Adrenal gland (tissue), 5 donors: ENCODE data around the gene PLD5.

Source experiments
- CTCF ChIP-seq, 6 experiments: fragments of 450-650 bp in 4 of 6; fragments of 200-600 bp in 2 of 6; sonication (generic) in 1 of 6; IDR thresholded peaks; 1 replicate in 5 of 6; 2 replicates in 1 of 6; pipeline versions ENCODE4 v1.5.1 to v1.8.0; 2016 to 2021; ENCODE audit warnings: antibody characterized with exemption in 6 of 6, mild to moderate bottlenecking in 2 of 6, moderate library complexity in 1 of 6
- POLR2A ChIP-seq, 2 donors: fragments of 450-650 bp; IDR thresholded peaks; one replicate each; pipeline ENCODE4 v1.6.1; 2017; ENCODE audit warnings: antibody characterized with exemption in 2 of 2, mild to moderate bottlenecking in 2 of 2, moderate library complexity in 1 of 2
- donor health status: DM: no; HTN: no; CAD: no.

- TF ChIP-seq CTCF (IDR thresholded peaks at IDR 0.05) (no peak), POLR2A (IDR thresholded peaks at IDR 0.05) (no peak)
Measured at GRCh38 chr1:242211254-242212022, 313.1 kb downstream of the PLD5 start.
